HG02678 (cell line): ENCODE data around the gene DNAH3.
"Not testable (repeated sequence)": the region's sequence is repeated elsewhere in the genome, so short reads cannot be mapped to it uniquely, and the experiment has no call there.

ENCODE experiments used
- ATAC-seq: cut with Tn5 transposase; IDR thresholded peaks from one replicate; pipeline ENCODE4 v1.9.1; 2021; ENCODE audit warnings: mild to moderate bottlenecking, moderate library complexity; ENCODE audit not compliant: unreplicated experiment

The DNAH3 gene

DNA sequence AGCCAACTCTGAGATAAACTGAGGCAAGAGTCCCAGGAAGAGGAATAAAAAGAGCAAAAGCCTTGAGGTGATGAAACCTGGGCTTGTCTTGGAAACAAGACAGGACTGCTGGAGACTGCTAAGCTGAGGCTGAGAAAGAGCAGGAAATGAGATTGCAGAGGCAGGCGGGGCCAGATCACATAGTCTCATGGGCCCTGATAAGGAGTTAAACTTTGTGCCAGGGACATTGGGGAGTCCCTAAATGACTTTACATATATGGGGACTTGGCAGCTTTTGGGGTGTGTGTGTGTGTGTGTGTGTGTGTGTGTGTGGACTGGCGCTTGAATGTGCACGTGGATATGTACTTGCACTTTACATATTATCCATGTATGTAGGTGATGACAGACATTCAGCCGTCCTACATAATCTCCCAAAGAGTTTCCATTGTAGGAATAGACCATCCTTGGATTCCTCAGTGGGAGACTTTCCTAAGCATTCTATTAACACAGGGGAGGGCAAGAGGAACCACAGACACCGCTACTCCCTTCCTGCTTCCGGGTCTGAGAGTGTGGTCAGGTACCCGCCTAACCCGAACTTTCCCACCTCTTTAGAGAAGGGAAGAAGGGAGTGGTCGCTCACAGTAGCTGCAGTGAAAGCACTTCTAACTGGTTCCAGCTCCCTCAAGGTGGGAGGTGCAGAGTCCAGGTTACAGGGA lies 127.0 kb downstream of the DNAH3 start:
- no peak for ATAC-seq

DNA sequence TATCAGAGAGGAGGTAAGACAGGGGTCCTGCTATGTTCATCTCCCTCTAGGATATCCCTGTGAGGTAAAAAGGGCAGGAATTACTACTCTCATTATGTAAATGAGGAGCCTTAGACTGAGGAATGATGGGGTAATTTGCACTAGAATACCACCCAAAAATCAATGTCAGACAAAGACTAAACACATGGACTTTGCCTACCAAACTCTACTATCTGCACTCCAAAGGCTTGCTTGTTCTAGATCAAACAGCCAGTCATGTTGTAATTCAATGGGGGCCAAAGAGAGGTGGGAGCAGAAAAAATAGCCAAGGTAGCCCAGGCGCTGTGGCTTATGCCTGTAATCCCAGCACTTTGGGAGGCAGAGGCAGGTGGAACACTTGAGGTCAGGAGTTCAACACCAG lies 129.3 kb downstream of the DNAH3 start:
- no peak for ATAC-seq

- ATAC-seq = no peak
Measured at GRCh38 chr16:21009815-21010214, 140.8 kb downstream of the DNAH3 start.

GRCh38 chr16:21005008-21005407 lies 145.6 kb downstream of the DNAH3 start:
- ATAC-seq = no peak

GRCh38 chr16:21001262-21001661 lies 149.4 kb downstream of the DNAH3 start:
- no peak for ATAC-seq

DNA sequence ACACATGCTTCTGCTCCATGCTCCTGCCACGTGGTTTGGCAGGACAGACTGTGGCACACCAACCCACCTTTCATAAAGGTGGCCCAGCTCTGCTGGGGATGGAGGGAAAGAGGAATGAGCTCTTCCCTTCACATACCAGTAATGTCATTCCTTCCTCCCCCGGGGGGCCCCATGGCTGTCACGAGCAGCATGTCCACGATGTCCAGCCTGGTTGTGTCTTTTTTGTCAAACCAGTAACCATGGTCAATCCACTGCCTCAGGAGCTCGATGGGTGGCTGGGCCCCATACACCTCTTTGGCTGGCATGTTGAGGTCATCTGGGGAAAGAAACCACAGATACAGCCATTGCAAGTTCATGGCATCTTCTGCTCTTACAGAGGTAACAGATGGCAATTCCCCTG lies 153.5 kb downstream of the DNAH3 start:
- no peak for ATAC-seq

DNA sequence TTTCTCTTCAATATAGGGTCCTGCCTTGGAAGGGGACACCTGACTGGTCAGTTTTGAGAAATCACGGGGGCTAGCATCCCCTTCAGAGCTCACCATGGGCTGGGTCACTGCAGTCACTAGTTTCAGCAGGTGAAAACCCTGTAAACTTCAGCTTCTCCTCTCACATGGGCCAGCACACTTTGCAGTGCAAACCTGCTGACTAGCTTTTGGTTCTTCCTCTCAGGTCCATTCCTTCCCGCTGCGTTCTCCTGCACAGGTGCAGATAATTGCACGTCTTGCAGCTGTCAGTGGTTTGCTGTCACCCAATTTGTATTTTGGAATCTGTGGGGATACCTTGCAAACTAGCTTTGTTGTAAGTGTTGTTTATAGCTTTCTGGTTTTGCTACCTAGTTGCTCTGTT lies 154.9 kb downstream of the DNAH3 start:
- no peak for ATAC-seq

- ATAC-seq = not testable (repeated sequence)
Measured at GRCh38 chr16:20989496-20990070, 161.1 kb downstream of the DNAH3 start.

GRCh38 chr16:20987049-20987448 lies 163.6 kb downstream of the DNAH3 start:
- no peak for ATAC-seq

- ATAC-seq = no peak
Measured at GRCh38 chr16:20984019-20984418, 166.6 kb downstream of the DNAH3 start.

DNA sequence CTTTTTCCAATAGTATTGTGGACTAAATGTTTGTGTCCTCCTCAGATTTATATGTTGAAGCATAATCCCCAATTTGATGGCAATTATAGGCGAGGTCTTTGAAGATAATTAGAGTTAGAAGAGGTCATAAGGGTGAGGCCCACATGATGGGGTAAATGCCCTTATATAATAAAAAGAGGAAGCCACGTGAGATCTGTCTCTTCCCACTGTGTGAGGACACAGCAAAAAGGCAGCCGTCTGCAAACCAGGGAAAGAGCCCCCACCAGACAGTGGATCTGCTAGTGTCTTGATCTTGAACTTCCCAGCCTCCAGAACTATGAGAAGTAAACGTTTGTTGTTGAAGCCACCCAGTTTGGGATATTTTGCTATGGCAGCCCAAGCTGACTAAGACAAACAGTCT lies 174.1 kb downstream of the DNAH3 start:
- ATAC-seq = no peak

DNA sequence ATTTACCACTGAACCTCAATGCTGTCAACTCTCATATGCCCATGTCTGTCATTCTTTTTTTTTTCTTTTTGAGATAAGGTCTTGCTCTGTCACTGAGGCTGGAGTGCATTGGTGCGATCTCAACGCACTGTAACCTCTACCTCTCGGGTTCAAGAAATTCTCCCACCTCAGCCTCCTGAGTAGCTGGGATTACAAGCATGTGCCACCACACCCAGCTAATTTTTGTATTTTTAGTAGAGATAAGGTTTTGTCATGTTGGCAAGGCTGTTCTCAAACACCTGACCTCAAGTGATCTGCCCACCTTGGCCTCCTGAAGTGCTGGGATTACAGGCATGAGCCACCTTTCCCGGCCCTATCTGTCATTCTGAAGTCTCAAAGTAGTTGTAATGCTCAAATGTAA lies 177.4 kb downstream of the DNAH3 start:
- ATAC-seq = not testable (repeated sequence)

DNA sequence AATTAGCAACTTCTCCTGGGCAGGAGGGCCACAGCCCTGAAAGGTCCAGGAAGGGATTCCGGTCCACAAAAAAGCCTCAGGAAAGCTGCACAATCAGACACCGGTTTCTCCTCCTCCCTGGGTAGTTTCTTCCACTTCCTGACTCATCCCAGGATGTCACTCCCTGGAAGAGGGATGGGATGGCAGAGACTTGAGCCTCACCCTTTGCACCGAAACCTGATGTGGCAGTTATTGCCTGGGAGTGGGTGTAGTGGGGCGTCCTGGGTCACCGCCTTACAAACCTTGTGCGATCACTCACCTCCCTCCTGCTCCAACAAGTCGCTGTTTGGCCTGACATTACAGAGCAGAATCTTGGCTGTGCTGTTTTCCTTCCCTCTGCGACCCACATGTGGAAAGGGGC lies 179.2 kb downstream of the DNAH3 start:
- ATAC-seq = no peak

- ATAC-seq = no peak
Measured at GRCh38 chr16:20969386-20969785, 181.3 kb downstream of the DNAH3 start.

GRCh38 chr16:20968765-20969164 lies 181.9 kb downstream of the DNAH3 start:
- no peak for ATAC-seq

DNA sequence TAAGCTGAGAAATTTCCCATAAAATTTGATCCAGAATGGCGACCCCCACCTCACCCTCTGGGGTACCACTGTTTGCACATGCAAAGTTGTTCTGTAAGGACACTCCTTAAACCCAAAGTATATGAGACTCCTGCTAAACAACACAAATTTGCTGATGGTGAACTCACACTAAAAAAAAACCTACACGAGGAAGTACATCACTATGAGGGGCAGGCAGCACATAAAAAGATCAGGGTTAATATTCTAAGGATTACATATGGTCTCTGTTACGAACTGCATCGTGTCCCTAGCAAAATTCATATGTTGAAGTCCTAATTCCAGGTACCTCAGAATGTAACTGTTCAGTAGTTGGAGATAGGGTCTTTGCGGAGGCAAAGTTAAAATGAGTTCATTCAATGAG lies 189.7 kb downstream of the DNAH3 start:
- no peak for ATAC-seq

DNA sequence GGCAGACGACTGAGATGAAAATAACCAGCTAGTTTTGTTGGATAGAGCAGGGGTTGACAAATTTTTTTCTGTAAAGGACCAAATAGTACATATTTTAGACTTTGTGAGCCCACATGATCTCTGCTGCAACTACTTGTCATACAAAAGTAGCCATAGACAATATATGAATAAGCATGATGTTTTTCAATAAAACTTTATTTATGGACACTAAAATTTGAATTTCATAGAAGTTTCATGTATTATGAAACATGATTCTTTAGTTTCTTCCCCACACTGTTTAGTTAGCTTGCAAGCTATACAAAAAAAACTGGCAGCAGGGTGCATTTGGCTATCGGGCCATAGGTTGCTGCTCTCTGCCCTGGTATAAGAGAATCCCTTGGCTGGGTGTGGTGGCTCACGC lies 193.5 kb downstream of the DNAH3 start:
- no peak for ATAC-seq

GRCh38 chr16:20956319-20956718 lies 194.3 kb downstream of the DNAH3 start:
- ATAC-seq = no peak

DNA sequence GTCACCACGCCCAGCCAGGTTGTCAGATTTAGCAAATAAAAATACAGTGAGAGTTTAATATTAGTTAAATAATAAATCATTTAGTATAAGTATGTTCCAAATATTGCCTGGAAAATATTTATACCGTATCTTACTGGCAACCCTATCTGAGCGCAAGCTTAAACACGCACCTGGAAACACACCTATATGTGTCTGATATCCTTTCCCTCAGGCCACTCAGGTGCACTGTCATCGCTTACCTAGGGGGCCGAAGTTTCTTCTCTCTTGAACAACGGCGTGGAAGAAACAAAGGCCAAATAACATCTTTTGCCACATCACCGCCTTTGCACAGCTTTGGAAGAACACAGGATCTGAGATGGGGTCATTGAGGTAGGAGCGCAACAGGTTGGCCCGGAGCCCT lies 196.1 kb downstream of the DNAH3 start:
- no peak for ATAC-seq

- ATAC-seq = no peak
Measured at GRCh38 chr16:20952139-20952920, 198.3 kb downstream of the DNAH3 start.

DNA sequence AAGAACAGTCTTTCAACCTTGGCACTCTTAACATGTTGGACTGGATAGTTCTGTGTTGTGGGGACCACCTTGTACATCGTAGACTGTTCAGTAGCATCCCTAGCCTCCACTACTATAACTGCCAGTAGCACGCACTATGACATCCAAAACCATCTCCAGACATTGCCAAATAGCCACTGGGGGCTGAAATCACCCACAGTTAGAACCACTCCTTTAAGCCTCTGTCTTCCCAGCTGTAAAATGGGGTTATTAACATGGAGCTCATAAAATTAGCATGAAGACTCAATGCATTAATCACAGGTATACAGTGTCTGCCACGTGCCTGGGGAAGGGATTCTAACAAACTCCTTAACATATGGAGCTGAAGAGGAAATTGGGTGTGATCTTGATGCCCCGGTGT lies 200.4 kb downstream of the DNAH3 start:
- ATAC-seq = no peak

DNA sequence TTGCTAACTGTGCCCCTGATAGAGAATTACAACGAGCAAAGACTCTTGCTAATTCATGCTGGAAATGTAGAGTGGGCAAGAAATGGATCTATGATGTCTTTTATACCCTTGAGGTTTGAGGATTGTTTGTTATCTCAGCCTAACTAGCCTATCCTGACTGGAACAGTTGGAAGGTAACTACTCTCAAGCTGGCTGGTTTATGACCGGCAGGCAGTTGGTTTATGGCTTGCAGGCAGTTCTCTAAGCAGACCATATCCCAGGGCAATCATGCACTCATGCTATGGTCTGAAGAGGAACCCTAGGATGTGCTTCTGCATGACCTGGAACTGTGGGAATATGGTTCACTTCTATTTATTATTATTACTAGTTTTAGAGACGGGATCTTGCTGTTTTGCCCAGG lies 201.0 kb downstream of the DNAH3 start:
- no peak for ATAC-seq
